HCEC 1CT (cell line): ENCODE measurements around the gene CAPZA3.
"Not testable (repeated sequence)": the region's sequence is repeated elsewhere in the genome, so short reads cannot be mapped to it uniquely, and the experiment has no call there.

Experiments
- DNase-seq: peaks from one replicate; pipeline ENCODE4 v3.0.0-alpha.2; 2017

The CAPZA3 gene, protein sequence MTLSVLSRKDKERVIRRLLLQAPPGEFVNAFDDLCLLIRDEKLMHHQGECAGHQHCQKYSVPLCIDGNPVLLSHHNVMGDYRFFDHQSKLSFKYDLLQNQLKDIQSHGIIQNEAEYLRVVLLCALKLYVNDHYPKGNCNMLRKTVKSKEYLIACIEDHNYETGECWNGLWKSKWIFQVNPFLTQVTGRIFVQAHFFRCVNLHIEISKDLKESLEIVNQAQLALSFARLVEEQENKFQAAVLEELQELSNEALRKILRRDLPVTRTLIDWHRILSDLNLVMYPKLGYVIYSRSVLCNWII

DNA sequence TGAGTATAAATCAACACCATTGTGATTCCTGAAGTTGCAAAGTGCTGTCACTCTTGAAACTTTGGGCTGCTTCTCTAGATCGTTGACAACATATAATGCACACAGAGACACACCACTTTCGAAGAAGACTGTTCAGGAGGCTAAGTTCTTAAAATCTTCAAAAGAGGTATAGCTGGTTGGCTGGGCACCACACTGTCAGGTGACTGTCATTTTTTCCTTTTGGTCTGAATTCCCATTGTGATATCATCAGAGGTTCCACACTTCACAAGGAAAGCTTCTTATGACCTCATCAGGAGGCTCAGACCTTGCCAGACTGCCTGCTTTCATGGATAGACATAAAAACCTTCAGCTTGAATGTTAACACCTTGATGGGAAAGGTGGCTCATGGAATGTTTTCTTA, at the start of gene CAPZA3, which contains the start of gene PLCZ1:
CAPZA3 (plus strand) TSS at position 301 of the 400 bp plus-strand sequence. CDS start 150 bp downstream, outside the sequence.
PLCZ1 (minus strand) TSS at position 194 of the 400 bp plus-strand sequence. CDS start 641 bp downstream, outside the sequence.
- no peak for DNase-seq

GRCh38 chr12:18689771-18690170, 48.1 kb upstream of the CAPZA3 start:
- no peak for DNase-seq

DNA sequence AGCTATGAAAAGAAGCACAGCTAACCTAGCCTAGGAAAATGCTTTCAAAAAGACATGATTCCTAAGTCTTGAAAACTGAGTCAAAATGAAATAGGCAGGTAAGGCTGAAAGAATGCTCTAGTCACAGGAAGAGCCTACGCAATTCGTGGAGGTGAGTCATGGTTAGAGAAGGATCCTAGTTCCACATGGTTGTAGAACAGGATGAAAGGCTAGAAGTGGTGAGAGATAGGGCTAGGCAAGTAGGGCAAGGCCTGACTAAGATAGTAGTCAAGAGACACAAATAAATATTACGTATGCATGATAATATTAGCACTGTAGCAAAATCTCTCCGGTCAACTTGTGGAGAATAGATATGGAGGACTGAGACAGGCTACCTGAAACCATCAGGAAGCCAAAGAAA, 47.3 kb upstream of the CAPZA3 start:
- peak; percentile 96 for DNase-seq

- DNase-seq = not testable (repeated sequence)
Measured at GRCh38 chr12:18693986-18694385, 43.9 kb upstream of the CAPZA3 start.

- peak; percentile 68 for DNase-seq
Measured at GRCh38 chr12:18696971-18697602, 40.8 kb upstream of the CAPZA3 start.

DNA sequence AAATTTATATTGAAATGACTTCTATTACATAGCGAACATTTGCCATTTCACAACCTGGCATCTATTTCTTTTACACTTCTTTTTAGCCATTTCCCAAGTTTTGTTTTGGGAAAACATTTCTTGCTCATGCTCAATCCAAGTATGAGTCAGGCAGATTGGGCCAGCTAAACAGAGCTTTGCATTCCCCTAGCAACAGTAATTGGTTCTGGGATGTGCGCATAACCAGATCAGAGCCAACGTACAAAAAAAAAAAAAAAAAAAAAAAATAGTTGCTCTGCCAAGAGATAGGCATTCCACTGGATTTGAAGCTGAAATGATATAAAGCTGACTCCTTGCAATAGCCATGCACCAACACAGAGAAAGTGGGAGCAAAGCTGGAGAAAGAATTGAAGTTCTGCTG, 37.6 kb upstream of the CAPZA3 start:
- DNase-seq = peak; percentile 93

- DNase-seq = no peak
Measured at GRCh38 chr12:18703321-18703720, 34.6 kb upstream of the CAPZA3 start.

GRCh38 chr12:18703911-18704310, 34.0 kb upstream of the CAPZA3 start:
- DNase-seq = no peak

DNA sequence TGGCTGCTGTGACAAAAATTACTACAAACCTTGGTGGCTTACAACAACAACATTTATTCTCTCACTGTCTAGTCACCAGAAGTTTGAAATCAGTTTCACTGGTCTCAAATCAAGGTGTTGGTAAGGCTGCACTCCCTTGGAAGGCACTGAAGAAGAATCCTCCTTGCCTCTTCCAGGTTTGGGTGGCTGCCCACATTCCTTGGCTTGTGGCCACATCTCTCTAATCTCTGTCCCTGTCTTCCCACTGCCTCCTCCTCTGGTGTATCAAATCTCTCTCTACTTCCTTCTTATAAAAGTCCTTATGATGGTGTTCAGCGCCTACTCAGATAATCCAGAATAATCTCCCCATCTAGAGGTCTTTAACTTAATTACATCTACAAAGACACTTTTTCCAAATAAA, 31.1 kb upstream of the CAPZA3 start:
- DNase-seq = peak; percentile 30

DNA sequence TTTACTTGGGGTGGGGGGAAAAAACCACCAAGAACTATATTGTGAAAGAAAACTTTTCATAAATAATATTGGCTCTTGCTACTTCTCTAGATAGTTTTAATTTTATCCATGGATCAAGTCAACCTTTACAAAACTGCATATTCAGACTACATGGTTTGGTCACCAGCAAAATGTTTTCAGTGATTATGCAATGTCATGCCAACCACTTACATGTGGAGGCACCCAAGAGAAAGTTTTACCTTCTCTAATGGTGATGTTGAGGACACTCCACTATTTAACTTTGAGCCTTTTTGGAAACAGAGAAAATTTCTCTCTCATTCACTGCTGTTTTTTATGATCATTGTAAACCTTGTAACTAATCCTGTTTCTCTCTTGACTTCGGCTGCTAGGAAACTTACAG, 21.7 kb upstream of the CAPZA3 start:
- DNase-seq = no peak

GRCh38 chr12:18718462-18718861, 19.5 kb upstream of the CAPZA3 start:
- DNase-seq = no peak

- DNase-seq = peak; percentile 19
Measured at GRCh38 chr12:18719922-18720510, 17.9 kb upstream of the CAPZA3 start.

- no peak for DNase-seq
Measured at GRCh38 chr12:18720690-18721089, 17.2 kb upstream of the CAPZA3 start.

GRCh38 chr12:18721452-18721851, 16.5 kb upstream of the CAPZA3 start:
- no peak for DNase-seq

- peak; percentile 93 for DNase-seq
Measured at GRCh38 chr12:18723752-18724151, 14.2 kb upstream of the CAPZA3 start.

DNA sequence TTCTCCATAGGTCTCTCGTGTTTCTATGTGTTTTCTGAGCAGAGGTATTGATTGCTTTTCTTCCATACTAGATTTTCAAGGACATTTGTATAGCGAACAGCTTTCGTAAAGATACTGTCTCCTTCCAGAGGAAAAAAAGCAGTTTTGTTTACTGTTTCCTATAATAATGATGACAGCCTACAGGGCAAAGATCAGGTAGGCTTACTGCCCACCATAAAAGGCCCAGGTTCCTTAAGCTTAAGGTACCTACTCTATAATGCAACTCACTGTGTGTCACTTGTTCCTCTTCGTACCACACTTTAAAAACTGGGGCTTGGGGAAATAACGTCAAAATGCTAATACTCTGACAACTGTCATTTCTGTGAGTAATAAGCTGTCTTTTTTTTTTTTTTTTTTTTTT, 6.8 kb upstream of the CAPZA3 start:
- DNase-seq = no peak

DNA sequence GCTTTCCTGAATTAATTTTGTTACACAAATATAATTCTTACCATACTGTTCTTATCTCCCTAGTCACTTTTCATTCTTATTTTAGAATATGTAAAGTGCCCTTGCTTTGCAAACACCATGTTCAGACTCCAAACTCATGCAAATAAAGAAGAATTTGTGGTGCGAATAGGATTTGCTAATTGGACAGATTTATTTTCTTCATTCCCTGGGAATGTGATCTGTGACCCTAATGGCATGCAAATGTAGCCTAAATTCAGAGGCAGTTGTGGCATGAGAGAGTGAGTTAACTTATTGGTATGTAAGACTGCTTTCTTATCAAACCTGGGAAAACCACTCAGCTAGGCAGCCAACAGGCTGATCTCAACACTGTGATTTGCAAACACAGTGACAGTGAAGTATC, 10.0 kb downstream of the CAPZA3 start:
- peak; percentile 93 for DNase-seq

DNA sequence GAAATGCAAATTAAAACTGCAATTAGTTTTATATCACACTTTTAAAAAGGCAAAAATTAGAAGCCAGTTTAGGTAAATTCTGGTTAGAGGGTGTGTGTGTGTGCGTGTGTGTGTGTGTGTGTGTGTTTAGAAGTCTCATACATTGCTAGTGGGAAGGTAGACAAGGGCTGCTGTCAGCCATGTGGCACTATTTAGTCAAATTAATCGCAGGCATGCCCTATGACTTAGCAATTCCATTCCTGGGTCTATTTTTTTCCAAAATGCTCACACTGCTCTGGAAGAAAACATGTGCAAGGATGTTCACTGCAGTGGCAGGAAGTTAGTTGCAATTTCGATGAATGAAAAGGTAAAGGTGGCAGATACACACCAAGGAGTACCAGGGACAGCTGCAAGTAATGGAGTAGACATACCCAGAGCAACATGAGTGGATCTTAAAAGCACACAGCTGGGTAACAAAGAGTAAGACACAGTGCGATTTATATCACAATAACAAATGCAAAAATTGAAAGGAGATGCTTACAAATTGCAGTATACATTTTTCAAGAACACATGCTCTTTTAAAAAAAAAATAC, 11.6 kb downstream of the CAPZA3 start:
- DNase-seq = no peak

GRCh38 chr12:18750085-18750484, 12.2 kb downstream of the CAPZA3 start:
- no peak for DNase-seq

DNA sequence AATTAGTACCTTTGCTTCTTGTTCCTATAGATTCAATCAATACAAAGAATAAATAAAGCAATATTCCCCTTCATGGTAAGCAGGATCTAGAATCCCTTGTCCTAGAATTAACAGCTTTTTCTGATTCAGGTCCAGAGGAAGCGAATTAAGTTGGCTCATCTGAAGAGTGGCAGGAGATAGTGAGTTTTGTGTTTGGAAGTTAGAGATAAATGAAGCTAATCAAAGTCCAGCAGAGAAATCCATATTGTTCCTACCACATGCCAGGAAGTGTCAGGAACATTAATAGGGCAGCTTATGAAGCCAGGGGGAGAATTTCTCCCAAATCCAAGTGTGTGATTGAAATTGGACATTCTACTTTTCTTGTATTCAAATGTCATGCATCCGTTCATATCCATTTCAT, 13.9 kb downstream of the CAPZA3 start:
- DNase-seq = no peak

GRCh38 chr12:18752280-18752920, 14.5 kb downstream of the CAPZA3 start:
- DNase-seq = peak; percentile 86

GRCh38 chr12:18752947-18753346, 15.0 kb downstream of the CAPZA3 start:
- no peak for DNase-seq

DNA sequence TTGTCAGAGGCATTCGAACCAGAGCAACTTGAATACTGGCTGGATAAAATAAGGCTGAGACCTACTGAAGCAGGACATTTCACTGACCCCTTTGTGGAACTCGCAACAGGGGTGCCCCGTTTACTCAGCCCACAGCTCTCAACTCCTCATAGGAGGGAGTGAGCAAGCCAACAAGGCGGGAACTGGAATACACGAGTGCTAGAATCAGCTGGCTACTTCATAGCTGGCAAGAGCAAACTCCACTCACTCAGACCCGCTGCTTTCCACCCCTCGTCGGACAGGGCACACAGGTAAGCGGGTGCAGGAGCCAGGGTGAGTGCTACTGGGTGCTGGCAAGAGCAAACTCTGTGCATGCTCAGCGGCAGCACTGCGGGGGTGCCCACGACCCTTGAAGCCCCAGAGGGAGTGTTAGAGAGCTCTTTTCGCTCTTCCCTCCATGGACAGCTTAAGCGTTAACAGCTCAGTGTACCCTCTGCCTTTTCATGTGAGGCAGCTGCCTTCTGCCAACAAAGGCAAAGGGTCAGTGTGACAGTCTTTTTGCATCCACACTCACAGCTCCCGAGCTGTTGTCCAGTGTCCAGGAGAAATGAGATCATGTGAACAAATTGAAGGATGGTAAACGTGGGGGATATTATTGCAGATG, 15.7 kb downstream of the CAPZA3 start:
- no peak for DNase-seq
